Esophagus muscularis mucosa (tissue), 4 donors: Measurements from ENCODE around the gene EPC1.

Experiments
- EP300 ChIP-seq: sonication (generic); formaldehyde crosslinking; IDR thresholded peaks from one replicate; pipeline ENCODE4 v1.6.1; 2017; ENCODE audit warnings: antibody characterized with exemption
- POLR2A ChIP-seq: fragments of 450-650 bp; IDR thresholded peaks from one replicate; pipeline ENCODE4 v1.6.1; 2017; ENCODE audit warnings: antibody characterized with exemption, moderate library complexity, mild to moderate bottlenecking, low read depth
- POLR2AphosphoS5 ChIP-seq, 2 donors: sonication (generic); formaldehyde crosslinking; IDR thresholded peaks; one replicate each; pipeline ENCODE4 v1.6.1; 2017; ENCODE audit warnings: antibody characterized with exemption in 2 of 2
- TF ChIP-seq, protein P1 (sequence below), 3 experiments: fragments of 200-600 bp in 2 of 3; fragments of 450-650 bp in 1 of 3; sonication (generic) in 2 of 3; IDR thresholded peaks; one replicate each; pipeline ENCODE4 v1.5.1; 2017 to 2019; ENCODE audit warnings: antibody characterized with exemption in 3 of 3, mild to moderate bottlenecking in 2 of 3, moderate library complexity in 1 of 3

DNA sequence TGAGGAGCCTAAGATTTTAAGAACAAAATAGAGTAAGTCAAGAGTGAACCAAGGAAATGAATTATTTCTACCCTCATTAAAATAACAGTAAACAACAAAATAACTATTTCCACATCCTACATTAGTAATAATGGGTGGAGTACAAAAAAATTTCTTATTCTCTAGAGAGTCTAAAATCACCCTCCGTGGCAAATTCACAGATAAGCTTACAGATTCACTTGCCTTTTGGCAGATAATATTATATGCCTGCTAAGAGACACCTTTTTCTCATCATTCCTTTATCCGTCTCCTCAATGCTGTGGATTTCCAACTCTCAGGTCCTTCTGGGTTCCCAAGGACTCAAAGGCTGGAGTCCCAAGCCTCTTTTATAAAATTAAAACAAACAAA is 2.2 kb upstream of the EPC1 start:
- no peak for TF ChIP-seq POLR2A
- TF ChIP-seq, protein P1, sequence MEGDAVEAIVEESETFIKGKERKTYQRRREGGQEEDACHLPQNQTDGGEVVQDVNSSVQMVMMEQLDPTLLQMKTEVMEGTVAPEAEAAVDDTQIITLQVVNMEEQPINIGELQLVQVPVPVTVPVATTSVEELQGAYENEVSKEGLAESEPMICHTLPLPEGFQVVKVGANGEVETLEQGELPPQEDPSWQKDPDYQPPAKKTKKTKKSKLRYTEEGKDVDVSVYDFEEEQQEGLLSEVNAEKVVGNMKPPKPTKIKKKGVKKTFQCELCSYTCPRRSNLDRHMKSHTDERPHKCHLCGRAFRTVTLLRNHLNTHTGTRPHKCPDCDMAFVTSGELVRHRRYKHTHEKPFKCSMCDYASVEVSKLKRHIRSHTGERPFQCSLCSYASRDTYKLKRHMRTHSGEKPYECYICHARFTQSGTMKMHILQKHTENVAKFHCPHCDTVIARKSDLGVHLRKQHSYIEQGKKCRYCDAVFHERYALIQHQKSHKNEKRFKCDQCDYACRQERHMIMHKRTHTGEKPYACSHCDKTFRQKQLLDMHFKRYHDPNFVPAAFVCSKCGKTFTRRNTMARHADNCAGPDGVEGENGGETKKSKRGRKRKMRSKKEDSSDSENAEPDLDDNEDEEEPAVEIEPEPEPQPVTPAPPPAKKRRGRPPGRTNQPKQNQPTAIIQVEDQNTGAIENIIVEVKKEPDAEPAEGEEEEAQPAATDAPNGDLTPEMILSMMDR (IDR thresholded peaks at IDR 0.05): no peak
- no peak for TF ChIP-seq POLR2AphosphoS5 (IDR thresholded peaks at IDR 0.05)
- no peak for TF ChIP-seq EP300
